A549 (cell line): ENCODE data around the gene UNC5CL.
A peak's percentile ranks its signal among the peaks of the same experiment; 100 is the strongest.

Experiments
- CEBPB ChIP-seq, 2 experiments: fragments of >200 bp in 1 of 2; sonication (Bioruptor Twin) in 1 of 2; formaldehyde crosslinking in 1 of 2; IDR thresholded peaks; 2 replicates each; pipeline ENCODE4 v1.6.1; 2012 to 2016
- EP300 ChIP-seq, 2 experiments: fragments of >200 bp; sonication (Bioruptor Twin); formaldehyde crosslinking; IDR thresholded peaks; 2 replicates in 1 of 2; 3 replicates in 1 of 2; pipeline ENCODE4 v1.6.1; 2016 to 2017
- KDM1A ChIP-seq: fragments of 200-600 bp; sonication (generic); IDR thresholded peaks from 2 replicates; pipeline ENCODE4 v1.6.1; 2016; ENCODE audit warnings: low read depth, mild to moderate bottlenecking
- MAFK ChIP-seq: fragments of 450-650 bp; IDR thresholded peaks from 2 replicates; pipeline ENCODE4 v1.6.1; 2014; ENCODE audit not compliant: partially characterized antibody
- POLR2A ChIP-seq: IDR thresholded peaks from 2 replicates; pipeline ENCODE4 v1.6.1; 2012; ENCODE audit warnings: mild to moderate bottlenecking, low read length
- POLR2AphosphoS2 ChIP-seq: conservative IDR thresholded peaks from 2 replicates; pipeline ENCODE4 v1.6.1; 2012; ENCODE audit warnings: low read length, improper control_type of control experiment, inconsistent platforms
- TF ChIP-seq, protein P1 (sequence below): fragments of >200 bp; sonication (Bioruptor Twin); formaldehyde crosslinking; IDR thresholded peaks from 3 replicates; pipeline ENCODE4 v1.5.1; 2016

DNA sequence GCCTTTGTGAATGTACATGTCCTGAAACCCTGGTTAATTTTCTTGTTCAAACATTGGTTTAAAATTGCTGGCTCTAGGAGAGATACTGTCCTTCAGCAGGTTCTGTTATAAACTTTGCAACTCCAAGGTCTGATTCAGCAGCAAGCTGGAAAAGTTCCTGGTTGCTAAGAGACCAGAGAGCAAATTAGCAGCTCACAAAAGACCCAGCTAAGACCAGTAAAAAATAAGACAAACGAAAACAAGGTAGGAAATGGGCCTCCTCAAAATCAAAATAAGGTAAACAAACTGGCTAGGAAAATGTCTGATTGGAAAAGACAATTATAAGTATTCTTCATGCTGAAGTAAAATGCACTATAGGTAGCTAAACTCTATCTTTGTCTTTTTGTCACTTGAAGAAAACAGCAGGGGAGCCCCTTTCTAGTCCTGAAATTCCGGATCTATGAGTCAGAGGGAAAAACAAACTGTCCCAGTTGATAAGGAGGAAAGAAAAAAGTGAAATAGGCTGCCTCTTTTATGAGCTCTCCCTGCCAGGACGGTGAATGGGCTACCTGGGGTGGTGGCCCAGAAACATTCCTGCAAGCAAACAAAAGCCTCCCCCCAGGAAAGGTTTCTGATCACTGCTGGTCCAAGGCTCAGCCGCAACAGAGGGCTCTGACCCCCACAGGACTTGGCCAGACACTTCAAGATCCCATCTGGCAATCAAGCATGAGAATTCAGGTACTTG lies 41.6 kb downstream of the UNC5CL start:
- TF ChIP-seq, protein P1, sequence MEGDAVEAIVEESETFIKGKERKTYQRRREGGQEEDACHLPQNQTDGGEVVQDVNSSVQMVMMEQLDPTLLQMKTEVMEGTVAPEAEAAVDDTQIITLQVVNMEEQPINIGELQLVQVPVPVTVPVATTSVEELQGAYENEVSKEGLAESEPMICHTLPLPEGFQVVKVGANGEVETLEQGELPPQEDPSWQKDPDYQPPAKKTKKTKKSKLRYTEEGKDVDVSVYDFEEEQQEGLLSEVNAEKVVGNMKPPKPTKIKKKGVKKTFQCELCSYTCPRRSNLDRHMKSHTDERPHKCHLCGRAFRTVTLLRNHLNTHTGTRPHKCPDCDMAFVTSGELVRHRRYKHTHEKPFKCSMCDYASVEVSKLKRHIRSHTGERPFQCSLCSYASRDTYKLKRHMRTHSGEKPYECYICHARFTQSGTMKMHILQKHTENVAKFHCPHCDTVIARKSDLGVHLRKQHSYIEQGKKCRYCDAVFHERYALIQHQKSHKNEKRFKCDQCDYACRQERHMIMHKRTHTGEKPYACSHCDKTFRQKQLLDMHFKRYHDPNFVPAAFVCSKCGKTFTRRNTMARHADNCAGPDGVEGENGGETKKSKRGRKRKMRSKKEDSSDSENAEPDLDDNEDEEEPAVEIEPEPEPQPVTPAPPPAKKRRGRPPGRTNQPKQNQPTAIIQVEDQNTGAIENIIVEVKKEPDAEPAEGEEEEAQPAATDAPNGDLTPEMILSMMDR = no peak
- TF ChIP-seq POLR2AphosphoS2 (no peak), CEBPB (IDR thresholded peaks at IDR 0.05) (peak in 1 of 2 experiments; percentile 47; a peak in 1 of 4 replicates), POLR2A (no peak), MAFK (peak; percentile 28), KDM1A (no peak), EP300 (IDR thresholded peaks at IDR 0.05) (peak; percentile 68 to 74; a peak in 3 of 5 replicates)
